Measurements from ENCODE around the gene VPS35.

DNA sequence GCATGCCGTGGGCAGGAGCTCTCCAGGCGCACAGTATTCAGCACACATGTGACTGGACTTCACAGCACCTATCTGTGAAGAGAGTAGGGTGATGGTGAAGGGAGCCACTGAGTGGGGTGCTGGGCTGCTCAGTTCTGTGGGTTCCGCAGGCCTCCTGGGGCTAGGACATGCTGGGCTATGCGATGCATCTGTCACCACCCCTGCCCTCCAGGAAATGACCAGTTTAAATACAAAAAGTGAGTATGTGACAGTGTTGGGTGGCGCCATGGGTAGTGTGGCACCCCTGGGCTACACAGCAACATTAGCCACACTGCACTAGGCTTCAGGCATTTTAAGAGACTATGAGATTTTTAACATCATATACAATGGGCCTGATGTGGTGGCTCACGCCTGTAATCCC lies 30.6 kb upstream of the VPS35 start:
- TF ChIP-seq, protein P1, sequence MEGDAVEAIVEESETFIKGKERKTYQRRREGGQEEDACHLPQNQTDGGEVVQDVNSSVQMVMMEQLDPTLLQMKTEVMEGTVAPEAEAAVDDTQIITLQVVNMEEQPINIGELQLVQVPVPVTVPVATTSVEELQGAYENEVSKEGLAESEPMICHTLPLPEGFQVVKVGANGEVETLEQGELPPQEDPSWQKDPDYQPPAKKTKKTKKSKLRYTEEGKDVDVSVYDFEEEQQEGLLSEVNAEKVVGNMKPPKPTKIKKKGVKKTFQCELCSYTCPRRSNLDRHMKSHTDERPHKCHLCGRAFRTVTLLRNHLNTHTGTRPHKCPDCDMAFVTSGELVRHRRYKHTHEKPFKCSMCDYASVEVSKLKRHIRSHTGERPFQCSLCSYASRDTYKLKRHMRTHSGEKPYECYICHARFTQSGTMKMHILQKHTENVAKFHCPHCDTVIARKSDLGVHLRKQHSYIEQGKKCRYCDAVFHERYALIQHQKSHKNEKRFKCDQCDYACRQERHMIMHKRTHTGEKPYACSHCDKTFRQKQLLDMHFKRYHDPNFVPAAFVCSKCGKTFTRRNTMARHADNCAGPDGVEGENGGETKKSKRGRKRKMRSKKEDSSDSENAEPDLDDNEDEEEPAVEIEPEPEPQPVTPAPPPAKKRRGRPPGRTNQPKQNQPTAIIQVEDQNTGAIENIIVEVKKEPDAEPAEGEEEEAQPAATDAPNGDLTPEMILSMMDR (conservative IDR thresholded peaks at IDR 0.05; ENCODE audit: low read length), result no peak
- TF ChIP-seq EZH2phosphoT487 (IDR thresholded peaks at IDR 0.05; ENCODE audit: borderline replicate concordance), result no peak

Measured in Loucy (cell line).